ENCODE results near the gene SNAPIN.

SNAPIN gene

DNA sequence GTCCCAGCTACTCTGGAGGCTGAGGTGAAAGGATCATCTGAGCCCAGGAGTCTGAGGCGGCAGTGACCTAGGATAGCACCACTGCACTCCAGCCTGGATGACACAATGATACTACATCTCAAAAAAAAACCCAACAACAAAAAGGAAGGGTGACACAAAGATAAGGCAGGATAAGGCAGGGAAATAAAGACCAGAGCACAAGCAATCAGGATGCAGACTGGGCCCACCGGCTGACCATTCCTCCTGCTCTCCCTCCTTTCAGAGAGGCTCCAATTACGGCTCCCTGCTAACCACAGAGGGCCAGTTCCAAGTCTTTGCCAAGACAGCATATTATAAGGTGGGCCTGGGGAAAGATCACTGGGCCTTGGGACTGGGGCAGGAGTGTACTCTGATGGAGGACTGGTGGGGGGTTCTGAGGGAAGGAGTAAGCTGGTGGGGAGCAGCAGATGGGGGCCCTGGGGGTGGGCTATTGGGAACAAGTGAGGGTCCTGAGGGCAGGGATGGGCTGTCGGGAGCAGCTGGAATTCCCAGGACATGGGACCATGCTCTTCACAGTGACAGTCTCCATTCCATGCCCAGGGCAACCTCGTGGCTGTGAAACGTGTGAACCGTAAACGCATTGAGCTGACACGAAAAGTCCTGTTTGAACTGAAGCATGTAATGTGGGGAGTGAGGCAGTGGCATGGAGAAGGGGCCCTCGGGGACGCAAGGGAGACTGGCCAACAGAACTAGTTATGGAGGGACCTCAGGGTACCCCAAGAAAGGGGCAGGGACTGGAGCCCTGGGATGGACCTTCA is 27.2 kb downstream of the SNAPIN start:
- no peak overlapping the region for H3K23ac ChIP-seq (ENCODE audit: low read length)
- no peak overlapping the region for H2AFZ ChIP-seq (ENCODE audit: insufficient read depth, low read length, poor library complexity)
- H3K79me2 ChIP-seq (ENCODE audit: control insufficient read depth, insufficient read depth, low read length, poor library complexity) = no peaks in the 10 kb centered on the region
- no peak overlapping the region for H2BK12ac ChIP-seq (ENCODE audit: low read length)
- H4K8ac ChIP-seq (ENCODE audit: low read depth, low read length) = no peak overlapping the region
- peaks cover 4% of the 10 kb centered on the region for H3K27me3 ChIP-seq (ENCODE audit: insufficient read depth, low read length)
- peaks cover 6 to 8% of the 10 kb centered on the region in 2 experiments for H3K4me1 ChIP-seq (ENCODE audit: control insufficient read depth in 1 of 2, insufficient read depth in 2 of 2, low read length in 2 of 2)
- H3K27ac ChIP-seq (ENCODE audit: low read depth, low read length) = no peak overlapping the region
- no peaks in the 10 kb centered on the region for H3K9me3 ChIP-seq (ENCODE audit: insufficient read depth, low read depth, low read length)
- H2AK5ac ChIP-seq (ENCODE audit: low read length) = no peak overlapping the region
- H3K79me1 ChIP-seq (ENCODE audit: low read length) = no peaks in the 10 kb centered on the region
- no peak overlapping the region for H3K4me2 ChIP-seq (ENCODE audit: low read length)
- DNase-seq = no peak
- H3K4ac ChIP-seq (ENCODE audit: low read depth, low read length) = no peak overlapping the region
- H4K12ac ChIP-seq (ENCODE audit: low read depth, low read length) = no peak overlapping the region
- no peak overlapping the region for H3K14ac ChIP-seq (ENCODE audit: low read length)
- no peaks in the 10 kb centered on the region for H3K36me3 ChIP-seq (ENCODE audit: control insufficient read depth in 1 of 2, insufficient read depth in 2 of 2, low read length in 2 of 2)
- no peak overlapping the region for H4K91ac ChIP-seq (ENCODE audit: low read depth, low read length)
- H2BK5ac ChIP-seq (ENCODE audit: low read depth, low read length, poor library complexity) = no peak overlapping the region
- no peak overlapping the region for H3K9ac ChIP-seq (ENCODE audit: low read length)
- H3K18ac ChIP-seq (ENCODE audit: low read length) = no peak overlapping the region
- H3K4me3 ChIP-seq (ENCODE audit: low read depth, low read length) = no peak overlapping the region
- no CpG with 5 or more reads among the region's 11 CpGs for WGBS (ENCODE audit: extremely low coverage, insufficient coverage, insufficient read length)
- H2BK120ac ChIP-seq (ENCODE audit: insufficient read depth, low read length, poor library complexity) = no peak overlapping the region

DNA sequence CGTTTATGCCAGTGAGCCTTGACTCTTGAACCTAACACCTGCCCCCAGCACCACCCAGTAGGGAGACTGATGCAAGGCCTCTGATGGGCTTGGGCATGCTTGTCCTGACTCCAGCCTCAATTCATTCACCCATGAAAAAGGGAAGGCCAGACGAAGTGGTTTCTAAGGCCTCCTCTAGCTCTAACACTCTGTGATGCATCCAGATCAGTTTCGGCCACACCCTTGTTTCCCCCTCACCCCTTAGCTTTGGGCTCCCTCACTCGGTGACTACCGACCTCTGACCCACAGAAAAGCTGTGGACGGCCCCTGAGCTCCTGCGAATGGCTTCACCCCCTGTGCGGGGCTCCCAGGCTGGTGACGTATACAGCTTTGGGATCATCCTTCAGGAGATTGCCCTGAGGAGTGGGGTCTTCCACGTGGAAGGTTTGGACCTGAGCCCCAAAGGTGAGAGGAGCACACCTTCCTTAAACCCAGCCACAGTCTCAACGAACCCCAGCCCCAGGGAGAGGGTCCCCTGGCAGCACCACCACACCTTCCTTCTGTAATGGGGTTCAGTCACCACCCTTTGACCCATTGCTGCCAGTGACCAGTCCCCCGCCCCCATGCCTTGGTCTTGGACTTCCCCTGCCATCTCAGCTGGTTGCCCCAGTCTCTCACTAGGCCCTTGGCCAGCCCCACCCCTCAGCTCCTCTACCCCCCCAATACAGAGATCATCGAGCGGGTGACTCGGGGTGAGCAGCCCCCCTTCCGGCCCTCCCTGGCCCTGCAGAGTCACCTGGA is 29.0 kb downstream of the SNAPIN start:
- Histone ChIP-seq H2BK120ac (ENCODE audit: insufficient read depth, low read length, poor library complexity) (no peak overlapping the region), H3K23ac (ENCODE audit: low read length) (no peak overlapping the region), H3K9ac (ENCODE audit: low read length) (no peak overlapping the region), H3K27me3 (ENCODE audit: insufficient read depth, low read length) (no peaks in the 10 kb centered on the region), H3K9me3 (ENCODE audit: insufficient read depth, low read depth, low read length) (no peaks in the 10 kb centered on the region), H3K4me2 (ENCODE audit: low read length) (no peak overlapping the region), H4K12ac (ENCODE audit: low read depth, low read length) (no peak overlapping the region), H3K79me2 (ENCODE audit: control insufficient read depth, insufficient read depth, low read length, poor library complexity) (no peaks in the 10 kb centered on the region), H3K4me1 (ENCODE audit: control insufficient read depth in 1 of 2, insufficient read depth in 2 of 2, low read length in 2 of 2) (peaks cover 6 to 8% of the 10 kb centered on the region in 2 experiments), H3K18ac (ENCODE audit: low read length) (no peak overlapping the region), H3K14ac (ENCODE audit: low read length) (no peak overlapping the region), H2AFZ (ENCODE audit: insufficient read depth, low read length, poor library complexity) (no peak overlapping the region), H3K36me3 (ENCODE audit: control insufficient read depth in 1 of 2, insufficient read depth in 2 of 2, low read length in 2 of 2) (no peaks in the 10 kb centered on the region), H3K79me1 (ENCODE audit: low read length) (no peaks in the 10 kb centered on the region), H2BK12ac (ENCODE audit: low read length) (no peak overlapping the region), H3K27ac (ENCODE audit: low read depth, low read length) (no peak overlapping the region), H2BK5ac (ENCODE audit: low read depth, low read length, poor library complexity) (no peak overlapping the region), H2AK5ac (ENCODE audit: low read length) (no peak overlapping the region), H3K4ac (ENCODE audit: low read depth, low read length) (no peak overlapping the region), H3K4me3 (ENCODE audit: low read depth, low read length) (no peak overlapping the region), H4K91ac (ENCODE audit: low read depth, low read length) (no peak overlapping the region), H4K8ac (ENCODE audit: low read depth, low read length) (no peak overlapping the region)
- DNase-seq = no peak
- WGBS (ENCODE audit: extremely low coverage, insufficient coverage, insufficient read length) = no CpG with 5 or more reads among the region's 16 CpGs

DNA sequence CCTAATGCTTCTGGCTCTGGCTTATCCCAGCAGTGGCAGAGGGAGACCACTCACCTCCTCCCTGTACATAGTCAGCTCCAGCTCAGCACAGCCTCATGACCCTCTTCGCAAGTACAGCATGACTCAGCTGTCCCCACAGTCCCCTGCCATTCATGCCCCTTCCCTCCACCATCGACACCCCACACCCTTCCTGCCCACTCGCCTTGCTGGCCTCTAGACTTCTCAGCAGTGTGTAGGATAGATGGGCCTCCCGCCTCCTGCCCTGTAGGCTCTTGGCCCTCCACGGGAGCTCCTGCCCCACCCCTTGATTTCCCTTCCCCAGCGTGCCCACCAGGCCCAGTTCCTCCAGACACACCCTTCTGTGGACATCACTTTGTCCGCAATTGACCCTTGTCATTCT is 29.8 kb downstream of the SNAPIN start:
- Histone ChIP-seq H3K79me1 (ENCODE audit: low read length) (no peaks in the 10 kb centered on the region), H3K4me1 (ENCODE audit: control insufficient read depth in 1 of 2, insufficient read depth in 2 of 2, low read length in 2 of 2) (peaks cover 6 to 8% of the 10 kb centered on the region in 2 experiments), H3K27ac (ENCODE audit: low read depth, low read length) (no peak overlapping the region), H3K9ac (ENCODE audit: low read length) (no peak overlapping the region), H4K91ac (ENCODE audit: low read depth, low read length) (no peak overlapping the region), H2AFZ (ENCODE audit: insufficient read depth, low read length, poor library complexity) (no peak overlapping the region), H2BK12ac (ENCODE audit: low read length) (no peak overlapping the region), H3K4ac (ENCODE audit: low read depth, low read length) (no peak overlapping the region), H3K79me2 (ENCODE audit: control insufficient read depth, insufficient read depth, low read length, poor library complexity) (no peaks in the 10 kb centered on the region), H2BK5ac (ENCODE audit: low read depth, low read length, poor library complexity) (no peak overlapping the region), H2BK120ac (ENCODE audit: insufficient read depth, low read length, poor library complexity) (no peak overlapping the region), H3K23ac (ENCODE audit: low read length) (no peak overlapping the region), H3K9me3 (ENCODE audit: insufficient read depth, low read depth, low read length) (no peaks in the 10 kb centered on the region), H3K18ac (ENCODE audit: low read length) (no peak overlapping the region), H2AK5ac (ENCODE audit: low read length) (no peak overlapping the region), H3K4me3 (ENCODE audit: low read depth, low read length) (no peak overlapping the region), H4K12ac (ENCODE audit: low read depth, low read length) (no peak overlapping the region), H3K27me3 (ENCODE audit: insufficient read depth, low read length) (no peaks in the 10 kb centered on the region), H3K4me2 (ENCODE audit: low read length) (no peak overlapping the region), H3K36me3 (ENCODE audit: control insufficient read depth in 1 of 2, insufficient read depth in 2 of 2, low read length in 2 of 2) (no peaks in the 10 kb centered on the region), H3K14ac (ENCODE audit: low read length) (no peak overlapping the region), H4K8ac (ENCODE audit: low read depth, low read length) (no peak overlapping the region)
- WGBS (ENCODE audit: extremely low coverage, insufficient coverage, insufficient read length) = no CpG with 5 or more reads among the region's 7 CpGs
- DNase-seq = no peak

DNA sequence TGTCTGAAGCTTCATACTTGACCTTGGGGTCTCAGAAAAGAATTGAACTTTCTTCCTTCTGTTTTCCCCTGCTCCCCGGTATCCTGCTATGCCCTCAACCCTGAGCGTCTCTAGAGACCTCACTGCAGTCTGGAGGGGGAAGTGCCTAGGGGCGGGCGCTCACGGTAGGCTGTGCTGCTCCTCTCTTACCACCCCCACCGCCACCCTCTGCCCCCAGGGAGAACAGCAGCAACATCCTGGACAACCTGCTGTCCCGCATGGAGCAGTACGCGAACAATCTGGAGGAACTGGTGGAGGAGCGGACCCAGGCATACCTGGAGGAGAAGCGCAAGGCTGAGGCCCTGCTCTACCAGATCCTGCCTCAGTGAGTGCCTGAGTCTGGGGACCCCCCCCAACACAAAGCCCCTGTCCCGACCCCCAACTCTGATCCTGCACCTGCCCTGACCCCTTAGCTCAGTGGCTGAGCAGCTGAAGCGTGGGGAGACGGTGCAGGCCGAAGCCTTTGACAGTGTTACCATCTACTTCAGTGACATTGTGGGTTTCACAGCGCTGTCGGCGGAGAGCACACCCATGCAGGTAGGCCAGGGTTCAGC is 30.3 kb downstream of the SNAPIN start:
- no CpG with 5 or more reads among the region's 18 CpGs for WGBS (ENCODE audit: extremely low coverage, insufficient coverage, insufficient read length)
- no peak overlapping the region for H3K4ac ChIP-seq (ENCODE audit: low read depth, low read length)
- H3K9ac ChIP-seq (ENCODE audit: low read length) = no peak overlapping the region
- no peak overlapping the region for H4K8ac ChIP-seq (ENCODE audit: low read depth, low read length)
- no peak overlapping the region for H2BK5ac ChIP-seq (ENCODE audit: low read depth, low read length, poor library complexity)
- H3K14ac ChIP-seq (ENCODE audit: low read length) = no peak overlapping the region
- H2AFZ ChIP-seq (ENCODE audit: insufficient read depth, low read length, poor library complexity) = no peak overlapping the region
- H3K9me3 ChIP-seq (ENCODE audit: insufficient read depth, low read depth, low read length) = no peaks in the 10 kb centered on the region
- H2AK5ac ChIP-seq (ENCODE audit: low read length) = no peak overlapping the region
- no peak overlapping the region for H2BK120ac ChIP-seq (ENCODE audit: insufficient read depth, low read length, poor library complexity)
- H3K79me2 ChIP-seq (ENCODE audit: control insufficient read depth, insufficient read depth, low read length, poor library complexity) = no peaks in the 10 kb centered on the region
- H3K4me3 ChIP-seq (ENCODE audit: low read depth, low read length) = no peak overlapping the region
- H3K79me1 ChIP-seq (ENCODE audit: low read length) = no peaks in the 10 kb centered on the region
- H3K27ac ChIP-seq (ENCODE audit: low read depth, low read length) = no peak overlapping the region
- H3K4me1 ChIP-seq (ENCODE audit: control insufficient read depth in 1 of 2, insufficient read depth in 2 of 2, low read length in 2 of 2) = peaks cover 6 to 8% of the 10 kb centered on the region in 2 experiments
- H2BK12ac ChIP-seq (ENCODE audit: low read length) = no peak overlapping the region
- no peak overlapping the region for H4K12ac ChIP-seq (ENCODE audit: low read depth, low read length)
- peak; percentile 47 to 75 for DNase-seq
- H4K91ac ChIP-seq (ENCODE audit: low read depth, low read length) = no peak overlapping the region
- H3K18ac ChIP-seq (ENCODE audit: low read length) = no peak overlapping the region
- no peak overlapping the region for H3K23ac ChIP-seq (ENCODE audit: low read length)
- no peak overlapping the region for H3K4me2 ChIP-seq (ENCODE audit: low read length)
- no peaks in the 10 kb centered on the region for H3K27me3 ChIP-seq (ENCODE audit: insufficient read depth, low read length)
- no peaks in the 10 kb centered on the region for H3K36me3 ChIP-seq (ENCODE audit: control insufficient read depth in 1 of 2, insufficient read depth in 2 of 2, low read length in 2 of 2)

Data from trophoblast cell (in vitro differentiated cells and primary cell).